ENCODE measurements around the gene NLK.

DNA sequence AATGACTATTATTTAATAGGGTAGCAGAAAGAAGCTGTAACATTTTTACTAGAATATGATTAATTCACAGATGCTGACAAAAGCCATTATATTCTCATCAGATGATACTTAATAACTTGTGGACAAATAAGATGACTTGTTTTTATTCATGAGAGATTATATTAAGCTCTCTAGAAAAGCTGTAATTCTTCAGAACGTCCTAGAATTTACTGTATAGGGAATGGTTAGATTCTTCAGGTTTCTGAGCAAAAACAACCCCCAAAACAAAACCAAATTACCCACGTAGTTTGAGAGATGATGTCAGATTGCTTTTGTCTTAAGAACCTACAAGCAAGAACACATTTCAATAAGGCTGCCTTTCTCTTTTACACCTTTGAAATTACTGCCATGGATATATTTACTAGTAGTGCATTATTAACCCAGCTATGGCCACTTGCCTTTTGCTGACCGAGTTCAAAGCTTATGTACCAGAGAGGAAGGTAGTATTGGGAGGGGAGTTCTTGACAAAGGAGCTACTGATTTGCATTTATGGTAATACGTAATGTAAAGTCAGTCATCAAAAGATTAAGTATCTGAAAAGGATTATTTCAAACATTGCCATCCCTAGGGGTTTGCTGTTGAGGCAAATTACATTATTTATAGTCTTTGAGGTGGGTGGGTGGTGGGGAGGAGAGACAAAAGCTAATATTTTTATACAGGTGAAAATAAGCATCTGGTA lies 51.7 kb downstream of the NLK start:
- TF ChIP-seq, protein P1, sequence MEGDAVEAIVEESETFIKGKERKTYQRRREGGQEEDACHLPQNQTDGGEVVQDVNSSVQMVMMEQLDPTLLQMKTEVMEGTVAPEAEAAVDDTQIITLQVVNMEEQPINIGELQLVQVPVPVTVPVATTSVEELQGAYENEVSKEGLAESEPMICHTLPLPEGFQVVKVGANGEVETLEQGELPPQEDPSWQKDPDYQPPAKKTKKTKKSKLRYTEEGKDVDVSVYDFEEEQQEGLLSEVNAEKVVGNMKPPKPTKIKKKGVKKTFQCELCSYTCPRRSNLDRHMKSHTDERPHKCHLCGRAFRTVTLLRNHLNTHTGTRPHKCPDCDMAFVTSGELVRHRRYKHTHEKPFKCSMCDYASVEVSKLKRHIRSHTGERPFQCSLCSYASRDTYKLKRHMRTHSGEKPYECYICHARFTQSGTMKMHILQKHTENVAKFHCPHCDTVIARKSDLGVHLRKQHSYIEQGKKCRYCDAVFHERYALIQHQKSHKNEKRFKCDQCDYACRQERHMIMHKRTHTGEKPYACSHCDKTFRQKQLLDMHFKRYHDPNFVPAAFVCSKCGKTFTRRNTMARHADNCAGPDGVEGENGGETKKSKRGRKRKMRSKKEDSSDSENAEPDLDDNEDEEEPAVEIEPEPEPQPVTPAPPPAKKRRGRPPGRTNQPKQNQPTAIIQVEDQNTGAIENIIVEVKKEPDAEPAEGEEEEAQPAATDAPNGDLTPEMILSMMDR (IDR thresholded peaks at IDR 0.05), result no peak
- no peak for TF ChIP-seq POLR2A (IDR thresholded peaks at IDR 0.05)
- TF ChIP-seq POLR2AphosphoS5 (IDR thresholded peaks at IDR 0.05), result no peak
- no peak for TF ChIP-seq EP300 (IDR thresholded peaks at IDR 0.05; ENCODE audit: low read depth)

Measured in transverse colon (tissue), 4 donors.